Measurements from ENCODE around the gene GGA1. TPM values are rescaled to one million over a fixed set of nuclear protein-coding genes. Genes with fewer than 3 reads are reported as not detected.

The GGA1 gene
- total RNA-seq, 2 donors from 2014 or later: 45.7 to 90.2 TPM

DNA sequence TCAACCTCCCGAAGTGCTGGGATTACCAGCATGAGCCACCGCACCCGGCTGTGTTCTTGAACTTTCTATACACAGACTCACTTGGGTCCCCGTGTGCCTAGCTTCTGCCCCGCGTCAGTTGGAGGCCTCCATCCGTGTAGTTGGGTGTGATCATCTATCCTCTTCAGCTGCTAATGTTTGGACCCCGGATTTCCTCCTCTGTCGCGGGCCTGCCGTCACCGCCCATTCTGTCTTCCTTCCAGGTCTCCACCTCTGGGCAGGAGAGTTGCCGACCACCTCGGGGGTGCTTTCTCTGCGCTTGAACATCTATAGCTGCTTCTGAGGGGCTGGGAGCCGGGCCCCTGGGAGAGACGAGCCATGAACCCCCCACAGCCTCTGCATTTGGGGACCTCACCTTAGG lies 42.8 kb upstream of the GGA1 start:
- Histone ChIP-seq H3K9me3 (no peaks in the 10 kb centered on the region), H3K36me3 (peaks cover 3% of the 10 kb centered on the region), H3K4me3 (no peak overlapping the region), H3K9ac (ENCODE audit: low read depth in 2 of 2, low read length in 2 of 2) (peak overlapping the region in 1 of 2 donors; percentile 53), H3K27ac (no peak overlapping the region), H3K4me1 (peaks cover 38% of the 10 kb centered on the region), H3K27me3 (no peaks in the 10 kb centered on the region)
- no peak for DNase-seq
- intact Hi-C loops (cut with DNase I): loop anchor here (2.0 kb wide), 1 partner anchor 19 kb away; no protein-coding TSS in a partner anchor
- TF ChIP-seq, protein P1, sequence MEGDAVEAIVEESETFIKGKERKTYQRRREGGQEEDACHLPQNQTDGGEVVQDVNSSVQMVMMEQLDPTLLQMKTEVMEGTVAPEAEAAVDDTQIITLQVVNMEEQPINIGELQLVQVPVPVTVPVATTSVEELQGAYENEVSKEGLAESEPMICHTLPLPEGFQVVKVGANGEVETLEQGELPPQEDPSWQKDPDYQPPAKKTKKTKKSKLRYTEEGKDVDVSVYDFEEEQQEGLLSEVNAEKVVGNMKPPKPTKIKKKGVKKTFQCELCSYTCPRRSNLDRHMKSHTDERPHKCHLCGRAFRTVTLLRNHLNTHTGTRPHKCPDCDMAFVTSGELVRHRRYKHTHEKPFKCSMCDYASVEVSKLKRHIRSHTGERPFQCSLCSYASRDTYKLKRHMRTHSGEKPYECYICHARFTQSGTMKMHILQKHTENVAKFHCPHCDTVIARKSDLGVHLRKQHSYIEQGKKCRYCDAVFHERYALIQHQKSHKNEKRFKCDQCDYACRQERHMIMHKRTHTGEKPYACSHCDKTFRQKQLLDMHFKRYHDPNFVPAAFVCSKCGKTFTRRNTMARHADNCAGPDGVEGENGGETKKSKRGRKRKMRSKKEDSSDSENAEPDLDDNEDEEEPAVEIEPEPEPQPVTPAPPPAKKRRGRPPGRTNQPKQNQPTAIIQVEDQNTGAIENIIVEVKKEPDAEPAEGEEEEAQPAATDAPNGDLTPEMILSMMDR (IDR thresholded peaks at IDR 0.05): no peak

DNA sequence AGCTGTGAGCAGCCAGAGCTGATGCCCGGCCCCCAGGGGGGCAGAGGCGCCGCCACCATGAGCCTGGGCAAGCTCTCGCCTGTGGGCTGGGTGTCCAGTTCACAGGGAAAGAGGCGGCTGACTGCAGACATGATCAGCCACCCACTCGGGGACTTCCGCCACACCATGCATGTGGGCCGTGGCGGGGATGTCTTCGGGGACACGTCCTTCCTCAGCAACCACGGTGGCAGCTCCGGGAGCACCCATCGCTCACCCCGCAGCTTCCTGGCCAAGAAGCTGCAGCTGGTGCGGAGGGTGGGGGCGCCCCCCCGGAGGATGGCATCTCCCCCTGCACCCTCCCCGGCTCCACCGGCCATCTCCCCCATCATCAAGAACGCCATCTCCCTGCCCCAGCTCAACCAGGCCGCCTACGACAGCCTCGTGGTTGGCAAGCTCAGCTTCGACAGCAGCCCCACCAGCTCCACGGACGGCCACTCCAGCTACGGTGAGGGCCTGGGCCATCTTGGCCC lies 42.3 kb upstream of the GGA1 start:
- no peak overlapping the region for H3K4me3 ChIP-seq
- H3K4me1 ChIP-seq: peaks cover 44% of the 10 kb centered on the region
- H3K27me3 ChIP-seq: no peaks in the 10 kb centered on the region
- DNase-seq: no peak
- H3K36me3 ChIP-seq: peaks cover 3% of the 10 kb centered on the region
- TF ChIP-seq, protein P1 (IDR thresholded peaks at IDR 0.05): no peak
- peak overlapping the region in 1 of 2 donors; percentile 61 for H3K9ac ChIP-seq (ENCODE audit: low read depth in 2 of 2, low read length in 2 of 2)
- H3K9me3 ChIP-seq: no peaks in the 10 kb centered on the region
- intact Hi-C loops (cut with DNase I): loop anchor here (2.0 kb wide), 1 partner anchor 20 kb away; no protein-coding TSS in a partner anchor
- H3K27ac ChIP-seq: peak overlapping the region; percentile 51

DNA sequence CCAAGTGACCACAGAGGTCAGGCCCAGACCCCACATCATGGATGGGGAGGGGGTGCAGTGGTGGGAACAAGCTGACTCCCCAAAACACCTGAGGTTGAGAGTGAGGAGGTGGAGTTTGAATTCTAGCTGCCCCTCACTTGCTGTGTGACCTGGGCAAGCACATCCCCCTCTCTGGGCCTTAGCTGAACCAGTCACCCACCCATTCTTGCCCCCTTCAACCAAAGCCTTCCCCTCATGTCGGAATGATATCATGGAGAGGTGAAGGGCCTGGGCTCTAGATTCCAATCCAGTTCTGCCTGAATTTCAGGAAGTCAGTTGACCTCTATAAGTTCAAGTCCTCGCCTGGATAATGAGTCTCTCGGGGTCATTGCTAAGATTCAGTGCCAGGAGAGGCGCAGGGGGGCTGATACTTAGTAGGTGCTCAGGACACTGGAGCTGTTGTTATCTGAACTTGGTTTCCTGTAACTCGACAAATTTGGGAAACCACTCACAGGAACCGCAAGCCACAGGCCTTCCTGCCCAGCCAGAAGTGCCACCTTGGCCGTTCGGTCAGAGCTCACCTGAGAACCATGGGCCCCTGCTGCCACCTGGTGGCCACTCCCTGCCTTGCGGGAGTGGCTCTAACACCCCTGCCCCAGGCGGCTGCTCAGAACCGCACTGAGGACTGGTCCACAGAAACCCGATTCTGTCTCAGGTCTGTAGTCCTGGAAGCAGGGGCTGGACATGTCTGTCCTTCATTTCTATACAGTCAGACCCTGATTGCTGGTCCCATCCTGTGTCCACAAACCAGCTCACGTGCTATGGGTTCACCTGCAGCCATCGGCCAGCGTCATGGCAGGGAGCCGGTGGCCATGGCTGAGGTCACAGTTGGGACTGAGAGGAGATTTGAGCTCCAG lies 41.5 kb upstream of the GGA1 start:
- TF ChIP-seq, protein P1 (IDR thresholded peaks at IDR 0.05): peak; percentile 98
- Histone ChIP-seq H3K27me3 (no peaks in the 10 kb centered on the region), H3K27ac (peak overlapping the region; percentile 51), H3K36me3 (peaks cover 3% of the 10 kb centered on the region), H3K4me3 (no peak overlapping the region), H3K9ac (ENCODE audit: low read depth in 2 of 2, low read length in 2 of 2) (peak overlapping the region; percentile 19 to 61), H3K9me3 (no peaks in the 10 kb centered on the region), H3K4me1 (peaks cover 42% of the 10 kb centered on the region)
- DNase-seq: peak; percentile 96
- intact Hi-C loops (cut with DNase I): loop anchor here (2.0 kb wide), 1 partner anchor 20 kb away; no protein-coding TSS in a partner anchor

DNA sequence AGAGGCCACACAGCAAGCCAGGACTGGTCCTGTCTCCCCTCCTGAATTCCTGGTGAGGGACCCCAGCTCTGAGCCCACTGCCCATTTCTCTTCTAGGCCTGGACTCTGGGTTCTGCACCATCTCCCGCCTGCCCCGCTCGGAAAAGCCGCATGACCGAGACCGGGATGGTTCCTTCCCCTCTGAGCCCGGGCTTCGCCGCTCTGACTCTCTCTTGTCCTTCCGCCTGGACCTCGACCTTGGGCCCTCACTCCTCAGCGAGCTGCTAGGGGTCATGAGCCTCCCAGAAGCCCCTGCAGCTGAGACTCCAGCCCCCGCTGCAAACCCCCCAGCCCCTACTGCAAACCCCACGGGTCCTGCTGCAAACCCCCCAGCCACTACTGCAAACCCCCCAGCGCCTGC lies 40.6 kb upstream of the GGA1 start:
- no peak for DNase-seq
- TF ChIP-seq, protein P1 (IDR thresholded peaks at IDR 0.05): no peak
- Histone ChIP-seq H3K27me3 (no peaks in the 10 kb centered on the region), H3K9me3 (no peaks in the 10 kb centered on the region), H3K4me3 (no peak overlapping the region), H3K9ac (ENCODE audit: low read depth in 2 of 2, low read length in 2 of 2) (peak overlapping the region; percentile 13 to 61), H3K4me1 (peaks cover 36% of the 10 kb centered on the region), H3K36me3 (peaks cover 3% of the 10 kb centered on the region), H3K27ac (peak overlapping the region; percentile 51)
- intact Hi-C loops (cut with DNase I): no loop called here

DNA sequence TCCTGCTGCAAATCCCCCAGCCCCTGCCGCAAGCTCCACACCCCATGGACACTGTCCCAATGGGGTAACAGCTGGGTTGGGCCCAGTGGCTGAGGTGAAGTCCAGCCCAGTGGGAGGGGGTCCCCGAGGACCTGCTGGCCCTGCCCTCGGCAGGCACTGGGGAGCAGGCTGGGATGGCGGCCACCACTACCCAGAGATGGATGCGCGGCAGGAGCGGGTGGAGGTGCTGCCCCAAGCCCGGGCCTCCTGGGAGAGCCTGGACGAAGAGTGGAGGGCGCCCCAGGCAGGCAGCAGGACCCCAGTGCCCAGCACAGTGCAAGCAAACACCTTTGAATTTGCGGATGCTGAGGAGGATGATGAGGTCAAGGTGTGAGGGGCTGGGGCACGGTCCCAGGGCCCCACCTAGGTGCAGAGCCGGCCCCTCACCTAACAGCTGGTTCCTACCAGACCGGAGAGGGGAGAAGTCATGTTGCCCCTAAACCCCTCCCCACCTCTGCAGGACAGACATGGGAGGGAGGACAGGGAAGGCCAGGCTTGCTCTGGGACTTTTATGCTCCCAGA lies 40.1 kb upstream of the GGA1 start:
- no peaks in the 10 kb centered on the region for H3K27me3 ChIP-seq
- TF ChIP-seq, protein P1 (IDR thresholded peaks at IDR 0.05): no peak
- peak overlapping the region; percentile 61 to 72 for H3K9ac ChIP-seq (ENCODE audit: low read depth in 2 of 2, low read length in 2 of 2)
- H3K4me3 ChIP-seq: no peak overlapping the region
- peak overlapping the region; percentile 73 for H3K27ac ChIP-seq
- H3K9me3 ChIP-seq: no peaks in the 10 kb centered on the region
- peaks cover 34% of the 10 kb centered on the region for H3K4me1 ChIP-seq
- no peak for DNase-seq
- peaks cover 3% of the 10 kb centered on the region for H3K36me3 ChIP-seq
- intact Hi-C loops (cut with DNase I): no loop called here
